Mucosa of rectum (tissue), 2 donors: ENCODE data around the gene LARGE1.

Experiments used
- H3K27ac ChIP-seq, 2 donors: one replicate each; pipeline ENCODE4 v1.7.0; 2013; ENCODE audit warnings: inconsistent platforms in 2 of 2, low read depth in 2 of 2, low read length in 2 of 2
- H3K27me3 ChIP-seq, 2 donors: one replicate each; pipeline ENCODE4 v1.7.0; 2013; ENCODE audit warnings: low read length in 2 of 2; ENCODE audit not compliant: control insufficient read depth in 2 of 2, insufficient read depth in 2 of 2
- H3K36me3 ChIP-seq, 2 donors: one replicate each; pipeline ENCODE4 v1.7.0; 2013; ENCODE audit warnings: low read length in 2 of 2; ENCODE audit not compliant: control insufficient read depth in 2 of 2, insufficient read depth in 2 of 2
- H3K4me1 ChIP-seq, 2 donors: one replicate each; pipeline ENCODE4 v1.7.0; 2013; ENCODE audit warnings: low read length in 2 of 2, mild to moderate bottlenecking in 1 of 2; ENCODE audit not compliant: control insufficient read depth in 2 of 2, insufficient read depth in 2 of 2
- H3K4me3 ChIP-seq, 2 donors: one replicate each; pipeline ENCODE4 v1.7.0; 2013; ENCODE audit warnings: low read length in 2 of 2
- H3K9ac ChIP-seq, 2 donors: one replicate each; pipeline ENCODE4 v1.7.0; 2013; ENCODE audit warnings: low read length in 2 of 2, low read depth in 1 of 2, mild to moderate bottlenecking in 1 of 2
- H3K9me3 ChIP-seq, 2 donors: one replicate each; pipeline ENCODE4 v1.7.0; 2013; ENCODE audit warnings: low read length in 2 of 2; ENCODE audit not compliant: control insufficient read depth in 2 of 2
- donor health status: healthy.
- donor health status: Normal muscosa, but diverticular disease.

LARGE1 gene

DNA sequence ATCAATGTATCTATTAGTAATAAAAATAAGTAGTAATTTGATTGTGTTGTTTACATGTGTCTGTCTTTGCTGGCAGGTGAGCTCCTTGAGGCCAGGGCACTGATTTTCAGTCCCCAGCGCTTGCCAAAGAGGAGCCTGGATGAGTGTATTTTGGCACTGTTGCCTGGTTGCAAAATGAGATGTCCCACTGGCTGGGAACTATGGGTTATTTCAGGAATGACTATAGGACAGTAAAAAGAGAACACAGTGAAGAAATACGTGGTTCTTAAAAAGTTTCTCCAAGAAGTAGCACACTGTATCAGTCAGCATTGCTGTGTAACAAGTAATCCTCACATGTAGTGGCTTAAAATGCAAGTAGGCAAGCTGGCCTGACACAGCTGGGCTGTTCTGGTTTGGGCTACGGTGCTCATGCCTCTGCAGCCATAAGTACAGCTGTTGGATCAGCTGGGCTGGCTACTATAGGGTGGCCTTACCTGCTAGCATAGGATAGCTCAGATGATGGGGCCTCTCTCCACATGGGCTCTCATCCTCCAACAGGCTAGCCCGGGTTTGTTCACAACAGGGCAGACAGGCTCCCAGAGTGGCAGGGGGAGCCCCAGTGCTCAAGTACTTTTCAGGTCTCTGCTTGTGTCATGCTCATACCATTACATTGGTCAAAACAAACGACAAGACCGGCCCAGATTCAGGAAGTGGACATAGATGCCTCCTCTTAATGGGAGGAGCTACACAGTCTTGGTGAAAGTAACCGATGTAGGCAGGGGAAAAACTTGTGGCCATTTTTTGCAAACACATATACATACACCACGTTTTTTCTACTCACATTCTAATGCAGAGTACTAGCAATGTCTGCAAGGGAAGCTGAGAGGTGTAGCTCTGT is 399.1 kb downstream of the LARGE1 start:
- Histone ChIP-seq H3K4me1 (peaks cover 0 to 2% of the 10 kb centered on the region in 2 donors), H3K36me3 (no peaks in the 10 kb centered on the region), H3K4me3 (no peak overlapping the region), H3K27me3 (no peaks in the 10 kb centered on the region), H3K27ac (no peak overlapping the region), H3K9ac (no peak overlapping the region), H3K9me3 (peaks cover 0 to 3% of the 10 kb centered on the region in 2 donors)

DNA sequence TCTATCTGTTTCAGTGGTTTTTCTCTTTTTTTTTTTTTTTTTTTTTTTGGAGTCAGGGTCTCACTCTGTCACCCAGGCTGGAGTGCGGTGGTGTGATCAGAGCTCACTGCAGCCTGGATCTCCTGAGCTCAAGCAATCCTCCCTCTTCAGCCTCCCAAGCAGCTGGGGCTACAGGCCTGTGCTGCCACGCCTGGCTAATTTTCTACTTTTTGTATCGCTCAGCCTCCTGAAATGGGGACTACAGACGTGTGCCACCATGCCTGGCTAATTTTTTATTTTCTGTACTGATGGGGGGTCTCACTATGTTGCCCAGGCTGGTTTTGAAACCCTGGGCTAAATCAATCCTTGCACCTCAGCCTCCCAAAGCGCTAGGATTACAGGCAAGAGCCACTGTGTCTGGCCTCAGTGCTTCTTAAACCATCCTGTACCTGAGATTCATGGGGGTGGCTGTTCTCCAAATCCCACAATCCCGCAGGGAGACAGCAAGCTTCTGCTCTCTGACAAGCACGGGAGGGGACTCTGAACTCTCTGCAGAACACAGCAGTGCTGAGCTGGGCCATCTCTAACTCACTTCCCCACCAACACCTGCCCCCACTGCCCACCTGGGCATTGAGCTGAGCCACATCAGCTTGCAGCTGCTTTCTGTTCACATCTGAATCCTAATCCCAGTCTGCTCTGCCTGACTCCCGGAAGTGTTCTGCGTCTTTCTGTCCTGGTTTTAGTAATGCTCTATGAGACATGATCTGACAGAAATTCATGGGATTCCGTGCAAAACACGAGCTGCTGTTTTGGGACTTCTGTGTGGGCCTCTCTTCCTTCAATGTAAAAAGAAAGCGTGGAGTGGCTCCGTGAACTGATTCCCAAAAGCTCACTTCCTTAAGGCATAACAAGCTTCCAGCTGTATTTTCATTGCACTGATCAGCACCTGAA is 400.0 kb downstream of the LARGE1 start:
- H3K9ac ChIP-seq: no peak overlapping the region
- no peak overlapping the region for H3K4me3 ChIP-seq
- peaks cover 0 to 3% of the 10 kb centered on the region in 2 donors for H3K9me3 ChIP-seq
- H3K4me1 ChIP-seq: peaks cover 0 to 2% of the 10 kb centered on the region in 2 donors
- H3K27me3 ChIP-seq: no peaks in the 10 kb centered on the region
- no peaks in the 10 kb centered on the region for H3K36me3 ChIP-seq
- no peak overlapping the region for H3K27ac ChIP-seq

DNA sequence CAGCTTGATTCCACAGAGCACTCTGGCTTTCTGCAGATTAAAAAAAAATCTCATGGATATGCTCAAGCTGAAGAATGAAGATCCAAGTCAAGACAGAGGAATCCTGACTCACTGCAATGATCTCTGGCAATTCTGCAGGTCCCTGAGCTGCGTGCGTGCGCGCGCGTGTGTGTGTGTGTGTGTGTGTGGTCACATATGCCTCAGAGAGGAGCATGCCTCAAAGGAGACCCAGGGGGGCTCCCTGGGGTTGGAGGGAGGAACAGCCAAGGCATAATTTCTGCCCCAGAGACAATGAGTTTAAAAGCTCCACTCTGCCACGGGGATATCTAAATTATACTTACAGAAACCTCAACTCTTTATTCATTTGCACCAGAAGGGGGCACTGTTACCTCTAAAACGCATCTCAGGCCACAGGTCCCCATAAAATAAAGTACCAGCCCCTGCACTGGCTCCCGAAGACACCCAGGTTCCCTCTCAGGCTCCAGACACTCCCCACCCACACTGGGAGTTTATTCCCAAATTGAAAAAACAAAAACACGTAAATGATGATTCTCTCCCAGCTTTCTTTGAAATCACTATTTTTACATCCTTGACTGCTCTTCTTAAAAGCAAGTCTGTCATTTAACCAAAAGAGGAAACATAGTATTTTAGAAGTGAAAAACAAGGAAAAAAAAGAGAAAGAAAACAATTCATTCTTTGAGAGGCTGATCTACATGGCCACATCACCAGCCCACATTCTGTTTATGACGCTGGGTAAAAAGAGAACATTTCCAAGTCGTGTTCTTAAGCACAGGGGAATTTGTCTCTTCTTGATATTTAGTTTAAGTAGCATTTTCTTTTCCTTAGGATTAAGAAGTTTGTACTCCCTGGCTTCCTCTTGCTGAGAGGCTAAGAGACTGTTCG is 401.0 kb downstream of the LARGE1 start:
- Histone ChIP-seq H3K36me3 (no peaks in the 10 kb centered on the region), H3K9ac (no peak overlapping the region), H3K9me3 (peaks cover 0 to 3% of the 10 kb centered on the region in 2 donors), H3K4me1 (peaks cover 0 to 2% of the 10 kb centered on the region in 2 donors), H3K4me3 (no peak overlapping the region), H3K27ac (no peak overlapping the region), H3K27me3 (no peaks in the 10 kb centered on the region)

DNA sequence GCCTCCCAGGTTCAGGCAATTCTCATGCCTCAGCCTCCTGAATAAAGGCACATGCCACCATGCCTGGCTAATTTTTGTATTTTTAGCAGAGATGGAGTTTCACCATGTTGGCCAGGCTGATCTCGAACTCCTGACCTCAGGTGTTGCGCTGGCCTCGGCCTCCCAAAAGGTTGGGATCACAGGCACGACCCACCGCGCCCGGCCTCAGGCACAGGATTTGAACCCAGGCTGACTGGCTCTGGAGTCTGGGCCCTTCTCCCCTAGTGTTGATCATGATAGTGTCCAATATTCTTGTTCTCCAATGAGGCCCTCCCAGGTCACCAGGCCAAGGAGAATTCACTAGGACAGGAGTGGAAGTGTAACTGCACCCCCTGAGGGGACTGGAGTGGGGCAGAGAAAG is 401.9 kb downstream of the LARGE1 start:
- Histone ChIP-seq H3K27ac (no peak overlapping the region), H3K4me1 (peaks cover 0 to 2% of the 10 kb centered on the region in 2 donors), H3K9me3 (peaks cover 0 to 3% of the 10 kb centered on the region in 2 donors), H3K9ac (no peak overlapping the region), H3K27me3 (no peaks in the 10 kb centered on the region), H3K36me3 (no peaks in the 10 kb centered on the region), H3K4me3 (no peak overlapping the region)

DNA sequence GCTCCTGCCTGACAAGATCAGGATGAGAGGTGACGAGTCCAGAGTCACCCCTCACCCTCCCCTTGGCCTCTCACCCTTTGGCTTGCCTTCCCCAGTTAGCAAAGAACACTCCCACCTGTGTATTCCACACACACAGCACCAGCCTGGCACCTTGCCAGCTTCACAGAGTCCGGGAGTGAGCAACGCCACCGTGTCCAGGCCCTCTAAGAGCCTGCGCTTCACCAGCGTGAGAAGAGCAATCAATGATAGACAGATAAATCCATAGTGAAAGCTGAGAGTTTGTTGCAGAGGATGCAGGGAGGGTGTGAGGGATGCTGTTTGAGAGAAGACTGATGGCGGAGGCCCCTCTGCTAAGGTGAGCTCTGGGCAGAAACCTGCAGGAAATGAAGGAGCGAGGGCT is 404.5 kb downstream of the LARGE1 start:
- Histone ChIP-seq H3K4me3 (no peak overlapping the region), H3K27ac (no peak overlapping the region), H3K9ac (no peak overlapping the region), H3K36me3 (no peaks in the 10 kb centered on the region), H3K27me3 (no peaks in the 10 kb centered on the region), H3K9me3 (no peaks in the 10 kb centered on the region), H3K4me1 (peaks cover 0 to 2% of the 10 kb centered on the region in 2 donors)

DNA sequence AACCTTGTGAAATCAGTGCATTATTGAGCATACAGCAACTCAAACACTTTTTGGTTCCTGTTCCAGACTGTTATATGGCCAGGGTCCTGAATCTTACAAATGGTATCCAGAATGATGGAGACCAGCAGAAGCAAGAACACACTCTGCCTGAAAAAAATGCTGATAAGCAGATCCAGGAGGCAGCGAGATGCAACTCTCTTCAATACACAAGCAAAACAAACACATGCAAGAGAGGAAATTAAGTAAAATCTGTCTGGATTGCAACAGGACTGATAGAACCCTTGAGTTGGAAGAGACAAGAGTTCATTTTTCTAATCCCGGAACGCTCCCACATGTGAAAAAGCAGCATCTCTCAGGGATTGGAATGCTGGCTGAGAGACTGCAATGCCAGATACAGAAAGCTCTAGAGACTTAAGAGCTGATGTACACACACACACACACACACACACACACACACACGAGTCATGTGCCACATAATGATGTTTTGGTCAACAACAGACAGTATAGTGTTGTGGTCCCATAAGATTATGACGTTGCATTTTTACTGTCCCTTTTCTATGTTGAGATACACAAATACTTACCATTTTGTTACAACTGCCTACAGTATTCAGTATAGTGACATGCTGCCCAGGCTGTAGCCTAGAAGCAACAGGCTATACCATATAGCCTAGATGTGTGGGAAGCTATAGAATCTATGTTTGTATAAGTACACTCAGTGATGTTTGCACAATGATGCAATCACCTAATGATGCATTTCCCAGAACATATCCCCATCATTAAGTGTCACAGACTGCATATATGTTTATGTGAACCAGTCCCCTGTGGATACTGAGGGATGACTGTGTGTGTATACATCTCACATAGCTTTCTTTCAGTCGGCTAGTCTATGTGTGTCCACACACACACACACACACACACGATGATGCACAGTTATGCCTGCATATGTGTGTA is 406.6 kb downstream of the LARGE1 start:
- Histone ChIP-seq H3K36me3 (no peaks in the 10 kb centered on the region), H3K4me1 (no peaks in the 10 kb centered on the region), H3K9ac (no peak overlapping the region), H3K27me3 (no peaks in the 10 kb centered on the region), H3K9me3 (no peaks in the 10 kb centered on the region), H3K27ac (no peak overlapping the region), H3K4me3 (no peak overlapping the region)

DNA sequence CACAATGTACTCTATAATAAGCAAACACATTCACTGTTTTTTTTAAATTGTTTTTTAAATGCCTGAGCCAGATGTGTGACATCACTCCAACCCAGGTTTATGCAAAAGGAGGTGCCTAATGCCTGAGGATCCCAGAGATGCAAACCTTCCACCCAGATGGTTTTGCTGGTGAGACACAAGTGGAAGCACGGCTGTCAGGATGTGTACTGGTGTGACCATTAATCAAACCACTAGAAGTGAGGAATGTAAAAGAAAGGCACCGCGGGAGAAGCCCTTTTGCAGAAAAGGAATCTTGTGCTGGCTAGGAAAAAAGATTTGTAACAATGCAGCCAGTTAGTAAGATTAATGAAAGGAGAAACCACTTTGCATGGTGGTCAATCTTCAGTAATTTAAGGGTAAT is 407.4 kb downstream of the LARGE1 start:
- Histone ChIP-seq H3K4me1 (no peaks in the 10 kb centered on the region), H3K27ac (no peak overlapping the region), H3K9me3 (no peaks in the 10 kb centered on the region), H3K4me3 (no peak overlapping the region), H3K9ac (no peak overlapping the region), H3K36me3 (no peaks in the 10 kb centered on the region), H3K27me3 (no peaks in the 10 kb centered on the region)

DNA sequence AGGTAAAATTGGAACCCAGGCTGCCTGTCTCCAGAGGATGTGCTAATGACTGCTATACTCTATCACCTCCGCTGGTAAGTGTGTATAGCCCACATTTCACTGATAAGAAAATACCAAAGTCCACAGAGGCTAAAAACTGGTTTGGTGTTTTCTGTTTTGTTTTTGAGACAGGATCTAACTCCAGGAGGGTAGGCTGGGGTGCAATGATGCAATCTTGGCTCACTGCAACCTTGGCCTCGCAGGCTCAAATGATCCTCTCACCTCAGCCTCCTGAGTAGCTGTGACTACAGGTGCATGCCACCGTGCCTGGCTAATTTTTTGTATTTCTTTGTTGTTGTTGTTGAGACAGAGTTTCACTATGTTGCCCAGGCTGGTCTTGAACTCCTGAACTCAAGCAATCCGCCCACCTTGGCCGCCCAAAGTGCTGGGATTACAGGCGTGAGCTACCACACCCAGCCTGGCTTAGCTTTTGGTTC is 409.8 kb downstream of the LARGE1 start:
- no peak overlapping the region for H3K27ac ChIP-seq
- H3K4me3 ChIP-seq: no peak overlapping the region
- H3K4me1 ChIP-seq: no peaks in the 10 kb centered on the region
- no peaks in the 10 kb centered on the region for H3K27me3 ChIP-seq
- H3K9me3 ChIP-seq: no peaks in the 10 kb centered on the region
- no peaks in the 10 kb centered on the region for H3K36me3 ChIP-seq
- H3K9ac ChIP-seq: no peak overlapping the region
